Measurements from ENCODE around the gene MYO3B.
A peak's percentile ranks its signal among the peaks of the same experiment; 100 is the strongest.

The MYO3B gene

DNA sequence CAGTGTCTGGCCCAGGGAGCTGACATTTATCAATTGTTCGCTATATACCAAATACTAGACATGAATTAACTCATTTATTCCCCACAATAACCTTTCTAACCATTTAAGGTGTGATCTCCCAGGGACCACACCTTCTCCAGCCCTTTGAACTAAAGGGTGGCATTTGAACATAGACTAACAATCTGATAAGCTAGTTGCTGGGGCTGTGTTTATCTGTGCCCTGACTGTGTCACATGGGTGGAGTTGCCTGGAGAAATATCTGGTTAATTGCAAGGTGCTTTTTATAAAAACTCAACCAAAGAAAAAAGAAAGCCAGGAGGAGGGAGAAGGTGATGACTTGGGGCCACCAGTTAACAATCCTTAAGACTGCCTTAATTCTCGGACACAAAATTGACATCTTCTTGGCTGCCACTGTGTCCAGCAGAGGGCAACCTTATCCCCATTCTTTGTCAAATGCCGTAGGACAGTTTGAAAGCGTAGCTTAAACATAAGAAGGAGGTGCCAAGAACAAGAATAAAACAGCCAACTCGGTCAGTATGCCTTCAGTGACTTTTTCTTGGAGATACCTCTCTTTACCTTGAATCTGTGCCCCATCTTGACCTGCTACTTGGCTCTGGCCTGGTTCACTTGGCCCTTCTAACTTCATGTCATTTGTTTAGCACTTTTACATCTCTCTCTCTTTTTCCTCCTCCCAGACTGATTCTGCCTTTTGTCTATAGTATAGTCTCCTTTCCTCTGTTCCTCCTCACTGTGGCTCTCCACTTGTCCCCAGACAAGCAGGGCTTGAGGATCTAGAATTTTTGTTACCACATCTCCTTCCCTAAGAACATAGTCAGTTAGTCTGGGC is 183.4 kb downstream of the MYO3B start:
- TF ChIP-seq, protein P1, sequence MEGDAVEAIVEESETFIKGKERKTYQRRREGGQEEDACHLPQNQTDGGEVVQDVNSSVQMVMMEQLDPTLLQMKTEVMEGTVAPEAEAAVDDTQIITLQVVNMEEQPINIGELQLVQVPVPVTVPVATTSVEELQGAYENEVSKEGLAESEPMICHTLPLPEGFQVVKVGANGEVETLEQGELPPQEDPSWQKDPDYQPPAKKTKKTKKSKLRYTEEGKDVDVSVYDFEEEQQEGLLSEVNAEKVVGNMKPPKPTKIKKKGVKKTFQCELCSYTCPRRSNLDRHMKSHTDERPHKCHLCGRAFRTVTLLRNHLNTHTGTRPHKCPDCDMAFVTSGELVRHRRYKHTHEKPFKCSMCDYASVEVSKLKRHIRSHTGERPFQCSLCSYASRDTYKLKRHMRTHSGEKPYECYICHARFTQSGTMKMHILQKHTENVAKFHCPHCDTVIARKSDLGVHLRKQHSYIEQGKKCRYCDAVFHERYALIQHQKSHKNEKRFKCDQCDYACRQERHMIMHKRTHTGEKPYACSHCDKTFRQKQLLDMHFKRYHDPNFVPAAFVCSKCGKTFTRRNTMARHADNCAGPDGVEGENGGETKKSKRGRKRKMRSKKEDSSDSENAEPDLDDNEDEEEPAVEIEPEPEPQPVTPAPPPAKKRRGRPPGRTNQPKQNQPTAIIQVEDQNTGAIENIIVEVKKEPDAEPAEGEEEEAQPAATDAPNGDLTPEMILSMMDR (IDR thresholded peaks at IDR 0.05; ENCODE audit: low read depth, low read length, missing control alignments): peak; percentile 82
- H3K4me3 ChIP-seq (ENCODE audit: low read depth, low read length): no peak overlapping the region
- DNase-seq (ENCODE audit: low read depth): peak; percentile 31

- TF ChIP-seq, protein P1 (IDR thresholded peaks at IDR 0.05; ENCODE audit: low read depth, low read length, missing control alignments): no peak
- no peak for DNase-seq (ENCODE audit: low read depth)
- H3K4me3 ChIP-seq (ENCODE audit: low read depth, low read length): no peak overlapping the region
Observed at GRCh38 chr2:170362313-170362870, 184.4 kb downstream of the MYO3B start.

GRCh38 chr2:170362871-170363631 is 185.1 kb downstream of the MYO3B start:
- TF ChIP-seq, protein P1 (IDR thresholded peaks at IDR 0.05; ENCODE audit: low read depth, low read length, missing control alignments): no peak
- no peak overlapping the region for H3K4me3 ChIP-seq (ENCODE audit: low read depth, low read length)
- no peak for DNase-seq (ENCODE audit: low read depth)

DNA sequence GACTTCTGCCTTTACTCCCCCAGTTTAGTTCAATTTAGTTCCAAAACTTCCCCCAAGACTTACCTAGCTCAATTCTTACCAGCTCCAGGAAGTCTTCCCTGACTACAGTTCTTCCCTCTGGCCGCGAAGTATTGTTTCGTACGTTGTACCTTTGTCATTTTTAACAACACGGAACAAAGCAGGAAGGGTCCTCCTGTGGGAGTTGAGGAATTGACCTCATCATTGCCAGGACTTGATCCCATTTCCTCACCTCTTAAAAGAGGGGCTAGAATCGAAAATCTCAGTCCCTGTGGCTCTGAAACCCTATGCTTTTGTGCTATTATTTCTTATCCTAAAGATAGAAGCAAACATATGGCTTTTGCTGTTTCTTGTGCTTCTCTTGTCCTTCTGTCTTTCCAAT is 187.1 kb downstream of the MYO3B start:
- TF ChIP-seq, protein P1 (IDR thresholded peaks at IDR 0.05; ENCODE audit: low read depth, low read length, missing control alignments): no peak
- no peak overlapping the region for H3K4me3 ChIP-seq (ENCODE audit: low read depth, low read length)

DNA sequence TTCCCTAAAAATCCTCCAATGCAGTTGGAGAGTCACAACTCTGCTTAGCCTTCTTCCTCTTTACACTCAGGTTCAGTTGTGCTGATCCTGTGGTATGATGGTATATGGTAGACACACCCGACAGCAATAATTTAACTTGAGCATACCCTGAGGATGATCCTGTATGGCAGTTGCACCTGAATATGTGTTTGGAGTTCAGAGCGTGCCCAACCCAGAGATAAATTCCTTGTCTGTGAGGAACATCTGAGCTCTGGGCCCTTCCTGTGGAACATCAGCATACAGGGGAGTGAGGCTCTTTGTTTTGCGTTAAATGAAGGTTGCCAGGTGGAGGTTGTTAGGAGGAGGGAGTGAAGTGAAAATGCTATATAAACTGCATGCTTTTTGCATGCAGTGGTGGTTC is 187.7 kb downstream of the MYO3B start:
- no peak for DNase-seq (ENCODE audit: low read depth)
- H3K4me3 ChIP-seq (ENCODE audit: low read depth, low read length): no peak overlapping the region
- TF ChIP-seq, protein P1 (IDR thresholded peaks at IDR 0.05; ENCODE audit: low read depth, low read length, missing control alignments): no peak

More for the DNA sequence above, 187.1 kb downstream of the MYO3B start:
- DNase-seq (ENCODE audit: low read depth): no peak

GRCh38 chr2:170368370-170368769 is 190.4 kb downstream of the MYO3B start:
- DNase-seq (ENCODE audit: low read depth): no peak

More at GRCh38 chr2:170368370-170368769, 190.4 kb downstream of the MYO3B start:
- TF ChIP-seq, protein P1 (IDR thresholded peaks at IDR 0.05; ENCODE audit: low read depth, low read length, missing control alignments): no peak
- no peak overlapping the region for H3K4me3 ChIP-seq (ENCODE audit: low read depth, low read length)
